ENCODE measurements around the gene CABP5.

DNA sequence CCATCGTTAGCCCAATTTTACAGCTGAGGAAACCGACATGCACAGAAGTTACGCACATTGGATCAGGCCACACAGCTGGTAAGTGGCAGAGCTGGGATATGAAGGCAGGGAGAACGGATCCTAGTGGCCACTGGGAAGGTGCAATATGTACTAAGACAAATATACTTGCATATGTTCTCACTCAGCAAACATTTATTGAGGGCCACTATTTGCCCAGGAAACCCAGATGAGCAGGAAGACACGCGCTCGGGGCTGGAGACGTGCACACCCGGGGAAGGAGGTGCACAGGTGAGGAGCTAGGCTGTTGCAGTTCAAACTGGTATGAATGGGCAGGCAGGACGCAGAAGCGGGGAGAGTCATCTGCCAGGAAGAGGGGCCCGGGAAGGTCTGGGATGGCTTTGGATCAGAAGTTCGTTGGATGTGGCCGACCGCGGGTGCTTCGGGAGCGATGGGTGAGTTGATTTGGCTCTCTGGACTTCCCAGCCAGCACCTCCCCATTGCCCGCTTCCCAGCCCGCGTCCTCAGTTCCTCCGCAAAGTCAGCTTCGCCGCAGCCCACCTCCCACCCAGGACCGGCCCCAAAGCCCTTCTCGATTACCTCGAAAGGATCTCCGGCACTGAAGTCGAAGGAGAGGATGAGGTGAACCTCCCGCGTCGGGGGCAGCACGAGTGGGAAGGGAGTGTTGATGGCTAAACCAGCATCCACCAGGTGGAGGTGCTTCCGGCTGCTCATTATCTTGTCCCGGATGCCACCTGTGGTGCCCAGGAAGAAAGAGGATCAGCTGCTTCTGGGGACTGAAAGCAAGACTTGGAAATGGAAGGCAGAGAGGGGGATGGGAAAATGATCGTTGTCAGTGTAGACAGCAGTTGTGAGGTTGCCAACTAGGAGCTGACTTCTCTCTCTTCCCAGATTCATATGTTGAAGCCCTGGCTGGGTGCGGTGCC, 17.8 kb upstream of the CABP5 start:
- TF ChIP-seq POLR2AphosphoS5 (IDR thresholded peaks at IDR 0.05) (no peak), EP300 (IDR thresholded peaks at IDR 0.05) (no peak)
- TF ChIP-seq, protein P1, sequence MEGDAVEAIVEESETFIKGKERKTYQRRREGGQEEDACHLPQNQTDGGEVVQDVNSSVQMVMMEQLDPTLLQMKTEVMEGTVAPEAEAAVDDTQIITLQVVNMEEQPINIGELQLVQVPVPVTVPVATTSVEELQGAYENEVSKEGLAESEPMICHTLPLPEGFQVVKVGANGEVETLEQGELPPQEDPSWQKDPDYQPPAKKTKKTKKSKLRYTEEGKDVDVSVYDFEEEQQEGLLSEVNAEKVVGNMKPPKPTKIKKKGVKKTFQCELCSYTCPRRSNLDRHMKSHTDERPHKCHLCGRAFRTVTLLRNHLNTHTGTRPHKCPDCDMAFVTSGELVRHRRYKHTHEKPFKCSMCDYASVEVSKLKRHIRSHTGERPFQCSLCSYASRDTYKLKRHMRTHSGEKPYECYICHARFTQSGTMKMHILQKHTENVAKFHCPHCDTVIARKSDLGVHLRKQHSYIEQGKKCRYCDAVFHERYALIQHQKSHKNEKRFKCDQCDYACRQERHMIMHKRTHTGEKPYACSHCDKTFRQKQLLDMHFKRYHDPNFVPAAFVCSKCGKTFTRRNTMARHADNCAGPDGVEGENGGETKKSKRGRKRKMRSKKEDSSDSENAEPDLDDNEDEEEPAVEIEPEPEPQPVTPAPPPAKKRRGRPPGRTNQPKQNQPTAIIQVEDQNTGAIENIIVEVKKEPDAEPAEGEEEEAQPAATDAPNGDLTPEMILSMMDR (IDR thresholded peaks at IDR 0.05): no peak
